ENCODE measurements around the gene SCAI. TPM values are rescaled to one million over a fixed set of nuclear protein-coding genes. Genes with fewer than 3 reads are reported as not detected.

SCAI gene
- total RNA-seq, 2 experiments from 2014 or later = 21.5 to 25.0 TPM

DNA sequence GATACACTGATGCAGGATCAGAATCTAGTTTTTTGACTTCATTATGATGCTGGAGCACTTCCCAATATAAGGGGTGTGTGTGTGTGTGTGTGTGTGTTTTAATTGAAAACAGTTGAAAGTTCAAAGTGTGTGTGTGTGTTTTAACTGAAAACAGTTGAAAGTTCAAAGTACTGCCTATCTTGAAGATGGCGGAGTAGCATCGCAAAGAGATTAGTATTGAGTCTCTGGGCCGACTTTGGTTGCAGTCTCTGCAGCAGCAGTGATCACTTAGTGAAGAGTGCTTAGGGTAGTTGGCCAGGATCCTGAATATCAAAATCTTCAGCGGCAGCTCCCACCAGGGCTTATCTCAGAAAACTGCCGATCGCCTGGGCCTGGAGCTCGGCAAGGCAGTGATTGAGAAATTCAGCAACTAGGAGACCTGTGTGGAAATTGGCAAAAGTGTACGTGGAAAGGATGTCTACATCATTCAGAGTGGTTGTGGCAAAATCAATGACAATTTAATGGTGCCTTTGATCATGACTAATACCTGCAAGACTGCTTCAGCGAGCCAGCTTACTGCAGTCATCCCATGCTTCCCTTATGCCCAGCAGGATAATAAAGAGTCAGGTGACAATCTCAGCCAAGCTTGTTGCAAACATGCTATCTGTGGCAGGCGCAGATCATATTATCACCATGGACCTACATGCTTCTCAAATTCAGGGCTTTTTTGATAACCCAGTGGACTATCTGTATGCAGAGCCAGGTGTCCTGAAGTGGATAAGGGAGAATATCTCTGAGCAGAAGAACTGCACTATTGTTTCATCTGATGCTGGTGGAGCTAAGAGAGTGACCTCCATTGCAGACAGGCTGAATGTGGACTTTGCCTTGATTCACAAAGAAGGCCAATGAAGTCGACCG lies 7.3 kb upstream of the SCAI start:
- H3K36me3 ChIP-seq (ENCODE audit: insufficient read depth, low read length) = peaks cover 68% of the 10 kb centered on the region
- POLR2A ChIA-PET = no interaction called here
- TF ChIP-seq, protein P1, sequence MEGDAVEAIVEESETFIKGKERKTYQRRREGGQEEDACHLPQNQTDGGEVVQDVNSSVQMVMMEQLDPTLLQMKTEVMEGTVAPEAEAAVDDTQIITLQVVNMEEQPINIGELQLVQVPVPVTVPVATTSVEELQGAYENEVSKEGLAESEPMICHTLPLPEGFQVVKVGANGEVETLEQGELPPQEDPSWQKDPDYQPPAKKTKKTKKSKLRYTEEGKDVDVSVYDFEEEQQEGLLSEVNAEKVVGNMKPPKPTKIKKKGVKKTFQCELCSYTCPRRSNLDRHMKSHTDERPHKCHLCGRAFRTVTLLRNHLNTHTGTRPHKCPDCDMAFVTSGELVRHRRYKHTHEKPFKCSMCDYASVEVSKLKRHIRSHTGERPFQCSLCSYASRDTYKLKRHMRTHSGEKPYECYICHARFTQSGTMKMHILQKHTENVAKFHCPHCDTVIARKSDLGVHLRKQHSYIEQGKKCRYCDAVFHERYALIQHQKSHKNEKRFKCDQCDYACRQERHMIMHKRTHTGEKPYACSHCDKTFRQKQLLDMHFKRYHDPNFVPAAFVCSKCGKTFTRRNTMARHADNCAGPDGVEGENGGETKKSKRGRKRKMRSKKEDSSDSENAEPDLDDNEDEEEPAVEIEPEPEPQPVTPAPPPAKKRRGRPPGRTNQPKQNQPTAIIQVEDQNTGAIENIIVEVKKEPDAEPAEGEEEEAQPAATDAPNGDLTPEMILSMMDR (conservative IDR thresholded peaks at IDR 0.05; ENCODE audit: low read length) = no peak
- TF ChIP-seq EZH2phosphoT487 (IDR thresholded peaks at IDR 0.05; ENCODE audit: borderline replicate concordance, low read depth, low read length) = no peak

DNA sequence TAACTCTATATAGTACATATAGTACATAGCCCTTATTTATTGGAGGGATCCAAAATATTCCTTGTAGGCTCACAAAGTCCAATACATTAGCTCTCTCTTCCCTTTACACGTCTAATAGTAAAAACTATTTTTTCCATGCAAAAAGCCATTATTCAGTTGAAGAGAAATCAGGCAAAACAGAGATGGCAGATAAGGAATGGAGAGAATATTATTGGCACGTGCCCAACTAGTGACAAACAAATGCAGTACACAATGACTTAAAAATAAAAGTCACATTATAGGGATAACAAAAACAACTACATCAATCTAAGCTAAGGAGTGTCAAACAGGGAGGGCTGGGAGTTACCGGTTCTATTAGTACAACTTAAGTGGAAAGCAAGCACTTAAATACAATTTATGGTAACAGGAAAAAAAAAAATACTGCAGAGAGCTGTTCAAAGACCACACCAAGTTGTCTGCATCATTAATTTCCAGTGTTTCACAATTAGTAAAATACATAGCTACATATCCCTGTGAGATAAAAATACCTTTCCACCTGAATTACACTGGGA lies 4.1 kb upstream of the SCAI start:
- no peak for TF ChIP-seq EZH2phosphoT487 (IDR thresholded peaks at IDR 0.05; ENCODE audit: borderline replicate concordance, low read depth, low read length)
- TF ChIP-seq, protein P1 (conservative IDR thresholded peaks at IDR 0.05; ENCODE audit: low read length) = no peak
- DNase-seq (ENCODE audit: low spot score) = no peak
- ChIA-PET CTCF (ENCODE audit: unreplicated experiment) (interaction anchor here (0.9 kb wide), 1 partner anchor 20 kb away, joined by 3 read pairs; no protein-coding TSS in a partner anchor), POLR2A (interaction anchor here (0.6 to 1.0 kb wide), 2 partner anchors 26 to 94 kb away, joined by 3 read pairs; no protein-coding TSS in a partner anchor)
- Histone ChIP-seq H3K9me2 (ENCODE audit: insufficient read depth, low read length) (no peaks in the 10 kb centered on the region), H3K4me3 (ENCODE audit: low read depth, low read length, poor library complexity, severe bottlenecking) (no peak overlapping the region), H3K36me3 (ENCODE audit: insufficient read depth, low read length) (peaks cover 38% of the 10 kb centered on the region), H3K79me2 (ENCODE audit: insufficient read depth, low read depth, low read length) (peaks cover 4% of the 10 kb centered on the region; the same call in 1 of the 2 replicates), H3K4me1 (ENCODE audit: insufficient read depth, low read length, poor library complexity, severe bottlenecking) (peaks cover 7% of the 10 kb centered on the region), H4K20me1 (ENCODE audit: insufficient read depth, low read length) (peaks cover 4% of the 10 kb centered on the region; the same call in 1 of the 2 replicates), H3K9me3 (ENCODE audit: low read length) (no peaks in the 10 kb centered on the region), H3K4me2 (ENCODE audit: low read length) (no peak overlapping the region), H3K27ac (ENCODE audit: low read depth, low read length, poor library complexity, severe bottlenecking) (no peak overlapping the region), H2AFZ (ENCODE audit: low read length) (no peak overlapping the region)
- no TSS peak for BruUV-seq (replicated peaks)
- intact Hi-C loops (cut with micrococcal nuclease; ENCODE audit: unreplicated experiment) = no loop called here

More for the DNA sequence above, 7.3 kb upstream of the SCAI start:
- intact Hi-C loops (cut with micrococcal nuclease; ENCODE audit: unreplicated experiment) = no loop called here
- Histone ChIP-seq H2AFZ (ENCODE audit: low read length) (no peak overlapping the region), H3K27ac (ENCODE audit: low read depth, low read length, poor library complexity, severe bottlenecking) (no peak overlapping the region), H3K4me1 (ENCODE audit: insufficient read depth, low read length, poor library complexity, severe bottlenecking) (no peaks in the 10 kb centered on the region), H3K9me3 (ENCODE audit: low read length) (no peaks in the 10 kb centered on the region), H3K9me2 (ENCODE audit: insufficient read depth, low read length) (no peaks in the 10 kb centered on the region), H3K4me3 (ENCODE audit: low read depth, low read length, poor library complexity, severe bottlenecking) (no peak overlapping the region), H4K20me1 (ENCODE audit: insufficient read depth, low read length) (peaks cover 4% of the 10 kb centered on the region; the same call in 1 of the 2 replicates), H3K4me2 (ENCODE audit: low read length) (no peak overlapping the region), H3K79me2 (ENCODE audit: insufficient read depth, low read depth, low read length) (no peaks in the 10 kb centered on the region)
- no TSS peak for BruUV-seq (replicated peaks)
- no peak for DNase-seq (ENCODE audit: low spot score)
- CTCF ChIA-PET (ENCODE audit: unreplicated experiment) = no interaction called here

Measured in OCI-LY7 (cell line).